Natural killer cell treated with Interleukin-12 subunit alpha and Interleukin-12 subunit beta and Interleukin-15 and Interleukin-18, amount 100 ng/mL, for 72 hours (primary cell): ENCODE data around the gene CD82. TPM values are rescaled to one million over a fixed set of nuclear protein-coding genes. Genes with fewer than 3 reads are reported as not detected.

Experiments used
- ATAC-seq, 2 donors: fragments of 150-1000 bp; cut with Tn5 transposase in 1 of 2; sonication (Bioruptor Pico), chemical (Tn5 transposase) in 1 of 2; 2 replicates each; pipeline ENCODE4 v1.10.0; 2021
- DNase-seq: peaks from one replicate; pipeline ENCODE4 v3.0.0; 2022; ENCODE audit warnings: low spot score
- H3K27ac Mint-ChIP-seq, 2 donors: 1 replicate in 1 of 2; 2 replicates in 1 of 2; pipeline ENCODE4 v1.8.0; 2022; ENCODE audit warnings: mixed read lengths in 2 of 2, mild to moderate bottlenecking in 1 of 2, moderate library complexity in 1 of 2
- H3K27me3 Mint-ChIP-seq, 2 donors: 1 replicate in 1 of 2; 2 replicates in 1 of 2; pipeline ENCODE4 v1.8.0; 2022; ENCODE audit warnings: mixed read lengths in 2 of 2
- H3K36me3 Mint-ChIP-seq: one replicate; pipeline ENCODE4 v1.8.0; 2022; ENCODE audit warnings: mixed read lengths
- H3K4me1 Mint-ChIP-seq, 2 donors: 1 replicate in 1 of 2; 2 replicates in 1 of 2; pipeline ENCODE4 v1.8.0; 2022; ENCODE audit warnings: low read depth in 2 of 2, mixed read lengths in 2 of 2, mild to moderate bottlenecking in 1 of 2
- H3K4me3 Mint-ChIP-seq: one replicate; pipeline ENCODE4 v1.8.0; 2022; ENCODE audit warnings: mixed read lengths
- H3K9me3 Mint-ChIP-seq: 2 replicates; pipeline ENCODE4 v1.8.0; 2022; ENCODE audit warnings: mixed read lengths
- total RNA-seq, 2 donors: library from RNA; stranded (reverse); gene quantifications; one replicate each; pipeline ENCODE4 v1.2.3, GENCODE V29; 2022

Gene CD82
- total RNA-seq, 2 donors from 2014 or later = 39.3 to 158 TPM

GRCh38 chr11:44580701-44581100 lies 15.2 kb downstream of the CD82 start:
- Mint-ChIP-seq H3K27ac (no peak overlapping the region), H3K4me1 (peaks cover 10 to 23% of the 10 kb centered on the region in 2 donors), H3K4me3 (no peak overlapping the region), H3K9me3 (no peaks in the 10 kb centered on the region), H3K27me3 (peaks cover 0 to 2% of the 10 kb centered on the region in 2 donors), H3K36me3 (no peaks in the 10 kb centered on the region)
- DNase-seq = no peak
- no peak for ATAC-seq

GRCh38 chr11:44581246-44581645 lies 15.8 kb downstream of the CD82 start:
- H3K27me3 Mint-ChIP-seq = peaks cover 0 to 2% of the 10 kb centered on the region in 2 donors
- H3K36me3 Mint-ChIP-seq = no peaks in the 10 kb centered on the region
- ATAC-seq (no peak), DNase-seq (no peak)
- no peak overlapping the region for H3K27ac Mint-ChIP-seq
- H3K4me1 Mint-ChIP-seq = peaks cover 5 to 18% of the 10 kb centered on the region in 2 donors
- no peak overlapping the region for H3K4me3 Mint-ChIP-seq
- no peaks in the 10 kb centered on the region for H3K9me3 Mint-ChIP-seq

DNA sequence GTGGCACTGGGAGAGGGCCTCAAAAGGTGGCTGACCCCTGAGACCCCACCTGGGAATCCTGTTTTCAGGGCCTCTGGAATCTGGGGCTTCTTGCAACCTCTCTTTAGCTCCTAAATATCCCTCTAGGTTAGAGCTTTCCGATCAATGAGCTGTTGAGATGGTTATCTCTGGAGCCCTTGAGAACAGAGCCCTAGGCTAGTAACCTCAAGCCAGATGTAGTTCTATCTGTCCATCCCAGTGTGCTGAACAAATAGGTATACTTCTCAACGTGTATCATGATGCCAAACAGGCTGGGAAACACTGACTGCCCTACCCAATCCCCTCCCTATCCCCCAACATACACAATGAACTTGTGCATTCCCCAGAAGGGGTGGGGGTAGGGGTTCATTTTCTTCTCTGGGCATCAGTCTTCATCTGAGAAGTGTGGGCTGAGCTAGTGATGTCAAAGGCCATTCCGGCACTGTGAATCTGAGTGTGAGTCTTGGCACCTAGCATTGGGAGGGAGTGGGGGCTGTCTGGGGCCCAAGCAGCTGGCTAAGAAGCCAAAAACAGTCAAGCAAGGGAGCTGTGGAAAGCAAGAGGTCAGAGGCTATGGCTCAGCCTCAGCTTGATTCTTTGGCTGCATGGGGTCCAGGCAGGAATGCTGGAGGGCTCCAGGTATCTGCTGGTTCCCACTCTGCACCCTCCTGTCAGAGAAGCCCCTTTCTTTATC lies 17.3 kb downstream of the CD82 start:
- no peaks in the 10 kb centered on the region for H3K9me3 Mint-ChIP-seq
- H3K4me3 Mint-ChIP-seq = no peak overlapping the region
- peak overlapping the region in 1 of 2 donors; percentile 33 for H3K27ac Mint-ChIP-seq
- H3K36me3 Mint-ChIP-seq = no peaks in the 10 kb centered on the region
- no peaks in the 10 kb centered on the region for H3K27me3 Mint-ChIP-seq
- peaks cover 5 to 10% of the 10 kb centered on the region in 2 donors for H3K4me1 Mint-ChIP-seq
- DNase-seq = no peak
- no peak for ATAC-seq

- ATAC-seq (no peak), DNase-seq (no peak)
- Mint-ChIP-seq H3K4me3 (no peak overlapping the region), H3K27me3 (no peaks in the 10 kb centered on the region), H3K36me3 (no peaks in the 10 kb centered on the region), H3K27ac (no peak overlapping the region), H3K9me3 (no peaks in the 10 kb centered on the region), H3K4me1 (peaks cover 3 to 8% of the 10 kb centered on the region in 2 donors)
Observed at GRCh38 chr11:44583353-44583669, 17.8 kb downstream of the CD82 start.

DNA sequence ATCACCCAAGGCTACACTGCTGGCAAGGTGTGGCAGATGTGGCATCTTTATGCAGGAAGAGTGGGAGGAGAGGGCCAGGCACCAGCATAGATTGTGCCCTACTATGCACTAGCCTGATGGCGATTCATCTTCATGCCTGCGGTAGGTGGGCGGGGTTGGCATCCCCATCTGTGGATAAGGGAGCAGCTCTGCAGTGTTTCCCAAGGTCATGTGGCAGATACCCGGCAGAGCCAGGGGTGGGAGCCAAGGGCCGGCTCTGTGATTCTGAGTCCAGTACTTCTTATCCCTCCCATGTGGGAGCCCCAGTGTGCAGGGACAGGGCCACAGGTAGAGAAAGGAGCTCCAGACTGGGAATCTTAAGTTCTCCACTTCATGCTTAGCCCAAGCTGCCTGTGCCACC lies 20.0 kb downstream of the CD82 start:
- Mint-ChIP-seq H3K4me3 (no peak overlapping the region), H3K9me3 (no peaks in the 10 kb centered on the region), H3K27me3 (no peaks in the 10 kb centered on the region), H3K4me1 (peaks cover 0 to 2% of the 10 kb centered on the region in 2 donors), H3K27ac (no peak overlapping the region), H3K36me3 (no peaks in the 10 kb centered on the region)
- ATAC-seq = no peak
- DNase-seq = no peak

DNA sequence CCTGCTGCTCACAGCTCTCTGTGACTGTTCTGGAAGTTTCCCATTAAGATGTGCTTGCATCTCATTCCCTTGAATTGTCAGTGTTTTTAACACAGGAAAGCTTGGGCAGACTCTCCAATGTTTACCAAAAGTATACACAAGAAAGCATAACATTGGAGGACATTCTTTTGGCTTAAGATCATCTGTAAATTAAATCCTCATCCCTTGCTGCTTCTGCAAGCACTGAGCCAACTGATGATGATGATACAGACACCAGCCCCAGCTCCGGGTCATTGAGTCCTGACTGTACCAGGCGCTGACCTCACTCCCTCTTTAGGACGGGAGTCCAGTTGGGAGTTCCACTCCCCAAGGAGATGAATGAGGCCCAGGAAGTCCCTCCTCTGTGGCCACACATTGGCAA lies 23.8 kb downstream of the CD82 start:
- Mint-ChIP-seq H3K27me3 (no peaks in the 10 kb centered on the region), H3K4me3 (no peak overlapping the region), H3K9me3 (no peaks in the 10 kb centered on the region), H3K27ac (no peak overlapping the region), H3K36me3 (no peaks in the 10 kb centered on the region), H3K4me1 (peaks cover 0 to under 1% of the 10 kb centered on the region in 2 donors)
- ATAC-seq (no peak), DNase-seq (no peak)

- Mint-ChIP-seq H3K4me1 (peaks cover 0 to 4% of the 10 kb centered on the region in 2 donors), H3K4me3 (no peak overlapping the region), H3K36me3 (no peaks in the 10 kb centered on the region), H3K9me3 (no peaks in the 10 kb centered on the region), H3K27me3 (no peaks in the 10 kb centered on the region), H3K27ac (peak overlapping the region in 1 of 2 donors; percentile 43)
- DNase-seq = no peak
- ATAC-seq = no peak
Observed at GRCh38 chr11:44590769-44591168, 25.3 kb downstream of the CD82 start.

DNA sequence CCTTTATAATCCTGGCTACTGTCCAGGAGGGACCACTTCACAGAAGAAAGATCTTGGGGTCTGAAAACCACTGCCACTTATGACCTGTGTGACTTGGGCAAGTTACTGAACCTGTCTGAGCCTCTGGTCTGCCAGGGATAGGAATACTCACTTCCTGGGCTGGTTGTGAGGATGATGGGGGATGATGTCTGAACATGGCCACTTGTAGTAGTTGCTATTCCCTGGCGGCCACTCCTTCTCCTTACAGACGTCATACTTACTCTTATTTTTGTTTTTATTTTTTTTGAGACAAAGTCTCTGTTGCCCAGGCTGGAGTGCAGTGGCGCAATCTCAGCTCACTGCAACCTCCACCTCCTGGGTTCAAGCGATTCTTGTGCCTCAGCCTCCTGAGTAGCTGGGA lies 26.1 kb downstream of the CD82 start:
- Mint-ChIP-seq H3K9me3 (no peaks in the 10 kb centered on the region), H3K27me3 (no peaks in the 10 kb centered on the region), H3K4me3 (no peak overlapping the region), H3K4me1 (peaks cover 0 to 10% of the 10 kb centered on the region in 2 donors), H3K27ac (peak overlapping the region in 1 of 2 donors; percentile 43), H3K36me3 (no peaks in the 10 kb centered on the region)
- DNase-seq (no peak), ATAC-seq (no peak)

GRCh38 chr11:44592125-44592940 lies 26.9 kb downstream of the CD82 start:
- Mint-ChIP-seq H3K36me3 (no peaks in the 10 kb centered on the region), H3K27me3 (no peaks in the 10 kb centered on the region), H3K27ac (peak overlapping the region in 1 of 2 donors; percentile 27), H3K4me3 (no peak overlapping the region), H3K4me1 (peaks cover 0 to 16% of the 10 kb centered on the region in 2 donors), H3K9me3 (no peaks in the 10 kb centered on the region)
- no peak for ATAC-seq
- DNase-seq = no peak

DNA sequence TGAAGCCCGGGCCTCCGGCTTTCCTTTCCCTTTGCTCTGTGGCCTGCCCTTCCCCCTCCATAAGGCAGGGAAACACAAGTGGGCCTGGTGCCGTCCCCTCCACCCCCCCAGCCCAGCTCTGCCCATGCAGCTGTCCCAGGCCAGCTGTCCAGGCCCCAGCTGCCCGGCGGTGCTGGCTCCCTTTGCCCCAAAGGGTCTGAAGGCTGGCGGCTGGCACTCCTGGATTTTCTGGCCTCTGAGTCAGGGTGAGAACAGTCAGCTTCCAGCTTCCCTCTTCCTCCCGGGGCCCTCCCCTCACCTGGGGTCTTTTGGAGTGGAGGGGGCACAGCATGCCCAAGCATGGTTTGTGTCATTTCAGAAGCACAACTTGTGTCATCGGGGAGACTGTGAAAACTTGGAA lies 27.8 kb downstream of the CD82 start:
- H3K36me3 Mint-ChIP-seq = no peaks in the 10 kb centered on the region
- H3K27ac Mint-ChIP-seq = peak overlapping the region in 1 of 2 donors; percentile 56

GRCh38 chr11:44595006-44595405 lies 29.5 kb downstream of the CD82 start:
- Mint-ChIP-seq H3K4me1 (peaks cover 0 to 18% of the 10 kb centered on the region in 2 donors), H3K36me3 (no peaks in the 10 kb centered on the region), H3K27ac (no peak overlapping the region), H3K9me3 (no peaks in the 10 kb centered on the region), H3K27me3 (no peaks in the 10 kb centered on the region), H3K4me3 (no peak overlapping the region)
- DNase-seq = no peak
- peak in 1 of 2 donors; percentile 15 for ATAC-seq

More for the DNA sequence above, 27.8 kb downstream of the CD82 start:
- Mint-ChIP-seq H3K4me1 (peaks cover 0 to 18% of the 10 kb centered on the region in 2 donors), H3K27me3 (no peaks in the 10 kb centered on the region), H3K9me3 (no peaks in the 10 kb centered on the region), H3K4me3 (no peak overlapping the region)
- ATAC-seq = no peak
- no peak for DNase-seq

- no peaks in the 10 kb centered on the region for H3K27me3 Mint-ChIP-seq
- DNase-seq = no peak
- no peaks in the 10 kb centered on the region for H3K9me3 Mint-ChIP-seq
- no peak overlapping the region for H3K4me3 Mint-ChIP-seq
- ATAC-seq = no peak
- peak overlapping the region in 1 of 2 donors; percentile 48 for H3K27ac Mint-ChIP-seq
- H3K36me3 Mint-ChIP-seq = no peaks in the 10 kb centered on the region
- H3K4me1 Mint-ChIP-seq = peaks cover 0 to 18% of the 10 kb centered on the region in 2 donors
Observed at GRCh38 chr11:44595964-44596381, 30.5 kb downstream of the CD82 start.

DNA sequence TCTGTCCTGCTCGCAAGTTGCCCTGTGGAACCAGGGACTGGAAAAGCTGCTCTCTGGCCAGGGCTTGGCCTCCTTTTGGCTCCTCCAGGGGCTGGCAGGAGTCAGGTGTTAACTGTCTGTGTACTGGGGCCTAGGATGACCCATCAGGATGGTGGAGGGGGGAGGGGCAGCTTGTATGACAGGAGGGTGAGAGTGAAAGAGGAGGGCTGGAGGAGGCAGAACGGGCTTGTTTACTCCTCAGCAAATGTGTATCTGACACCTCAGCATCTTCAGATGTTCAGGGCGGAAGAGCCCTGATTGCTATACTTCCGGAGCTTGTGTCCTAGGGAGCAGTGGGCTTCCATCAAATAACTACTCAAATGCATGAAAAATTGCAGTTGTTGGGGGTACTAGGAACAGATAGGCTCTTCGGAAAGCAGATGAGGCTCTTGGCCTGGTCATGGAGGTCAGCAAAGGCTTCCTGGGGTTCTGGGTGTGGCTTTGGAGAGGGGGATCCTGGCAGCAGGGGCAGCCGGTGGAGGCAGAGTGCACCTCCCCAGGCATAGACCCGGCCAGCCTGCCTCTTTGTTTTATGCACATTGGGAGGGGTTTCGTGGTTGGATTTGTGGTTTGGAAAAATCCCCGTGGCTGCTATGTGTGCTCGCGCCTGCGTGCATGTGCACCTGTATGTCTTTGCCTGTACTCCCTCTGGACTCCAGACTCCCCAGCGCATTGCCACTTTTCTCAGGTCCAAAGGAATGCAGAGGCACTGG lies 31.2 kb downstream of the CD82 start:
- H3K4me3 Mint-ChIP-seq = peak overlapping the region; percentile 30
- no peaks in the 10 kb centered on the region for H3K36me3 Mint-ChIP-seq

More for the DNA sequence above, 31.2 kb downstream of the CD82 start:
- Mint-ChIP-seq H3K4me1 (peaks cover 0 to 18% of the 10 kb centered on the region in 2 donors), H3K9me3 (no peaks in the 10 kb centered on the region), H3K27me3 (no peaks in the 10 kb centered on the region), H3K27ac (peak overlapping the region in 1 of 2 donors; percentile 48)
- no peak for DNase-seq
- ATAC-seq = peak; percentile 29 to 52
